GM04504 (cell line): ENCODE data around the gene DUSP16.
"Not testable (repeated sequence)": the region's sequence is repeated elsewhere in the genome, so short reads cannot be mapped to it uniquely, and the experiment has no call there.

Experiments used
- DNase-seq: peaks from one replicate; pipeline ENCODE4 v3.0.0-alpha.2; 2012; ENCODE audit warnings: low read depth

The DUSP16 gene

GRCh38 chr12:12546314-12546772 is 16.3 kb downstream of the DUSP16 start:
- DNase-seq: no peak

GRCh38 chr12:12543959-12544358 is 18.7 kb downstream of the DUSP16 start:
- DNase-seq: no peak

DNA sequence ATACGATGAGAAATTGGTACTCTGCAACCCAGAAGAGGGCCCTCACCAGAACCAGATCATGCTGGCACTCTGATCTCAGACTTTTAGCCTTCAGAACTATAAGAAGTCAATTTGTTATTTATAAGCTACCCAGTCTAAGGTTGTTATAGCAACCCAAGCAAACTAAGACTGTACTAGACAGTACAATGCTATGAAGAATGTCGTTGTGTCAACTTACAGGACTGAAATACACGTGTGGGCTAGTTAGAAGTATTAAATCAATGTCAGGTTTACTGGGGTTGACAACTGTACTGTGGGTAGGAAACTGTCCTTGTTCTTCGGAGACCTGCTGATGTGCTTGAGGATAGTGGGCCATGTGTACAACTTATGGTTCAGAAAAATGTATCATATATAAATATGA is 19.7 kb downstream of the DUSP16 start:
- DNase-seq: no peak

DNA sequence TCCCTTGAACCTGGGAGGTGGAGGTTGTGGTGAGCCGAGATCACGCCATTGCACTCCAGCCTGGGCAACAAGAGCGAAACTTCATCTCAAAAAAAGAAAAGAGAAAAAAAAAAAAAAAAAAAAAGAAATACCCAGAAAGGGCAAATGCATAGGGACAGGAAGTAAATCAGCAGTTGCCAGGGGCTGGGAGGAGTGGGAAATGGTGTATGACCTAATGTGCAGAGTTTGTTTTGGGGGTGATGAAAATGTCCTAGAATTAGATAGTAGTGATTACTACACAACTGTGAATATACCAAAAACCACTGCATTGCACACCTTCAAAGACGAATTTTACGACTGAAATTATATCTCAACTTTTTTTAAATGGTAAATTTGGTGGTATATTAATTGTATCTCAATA is 20.4 kb downstream of the DUSP16 start:
- no peak for DNase-seq

DNA sequence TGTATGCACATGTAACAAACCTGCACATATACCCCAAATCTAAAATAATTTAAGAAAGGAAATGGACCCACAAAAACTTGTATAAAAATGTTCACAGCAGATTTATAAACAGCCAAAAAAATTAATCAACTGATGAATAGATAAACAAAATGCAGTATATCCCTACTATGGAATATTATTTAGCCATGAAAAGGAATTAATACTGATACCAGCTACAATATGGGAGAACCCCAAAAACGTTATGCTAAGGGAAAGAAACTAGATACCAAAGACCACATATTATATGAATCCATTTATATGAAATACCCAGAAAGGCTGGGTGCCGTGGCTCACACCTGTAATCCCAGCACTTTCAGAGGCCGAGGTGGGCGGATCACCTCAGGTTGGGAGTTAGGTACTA is 20.9 kb downstream of the DUSP16 start:
- no peak for DNase-seq

DNA sequence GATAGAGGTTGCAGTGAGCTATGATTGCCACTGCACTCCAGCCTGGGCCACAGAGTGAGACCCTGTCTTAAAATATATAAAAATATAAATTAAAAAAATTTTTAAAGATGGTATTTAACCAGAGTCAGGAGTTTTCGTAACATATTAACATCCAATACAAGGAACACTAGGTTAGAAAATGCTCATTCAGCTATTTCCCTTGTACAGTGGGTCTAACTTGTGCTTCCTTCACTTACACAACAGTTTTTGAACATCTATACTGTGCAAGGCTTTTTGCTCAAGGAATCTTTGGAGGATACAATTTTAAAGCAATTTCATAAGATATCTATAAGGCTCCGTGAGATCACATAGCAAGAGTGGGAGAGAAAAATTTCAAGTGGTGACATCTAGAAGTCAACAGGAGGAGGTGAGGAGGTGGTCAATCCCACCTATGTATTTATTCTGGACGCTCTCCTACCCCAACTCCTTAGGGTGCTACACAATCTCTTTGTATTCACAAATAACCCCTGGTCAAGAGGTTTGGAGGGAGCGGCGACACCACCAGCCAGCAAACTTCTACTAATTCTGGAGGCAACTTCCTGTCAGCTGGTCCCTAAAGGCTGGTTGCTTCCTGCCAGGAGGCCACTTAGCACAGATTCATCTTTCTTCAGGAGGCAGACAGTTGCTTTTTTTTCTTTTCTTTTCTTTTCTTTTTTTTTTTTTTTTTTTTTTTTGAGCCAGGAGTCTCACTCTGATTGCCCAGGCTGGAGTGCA is 22.2 kb downstream of the DUSP16 start:
- DNase-seq: no peak

DNA sequence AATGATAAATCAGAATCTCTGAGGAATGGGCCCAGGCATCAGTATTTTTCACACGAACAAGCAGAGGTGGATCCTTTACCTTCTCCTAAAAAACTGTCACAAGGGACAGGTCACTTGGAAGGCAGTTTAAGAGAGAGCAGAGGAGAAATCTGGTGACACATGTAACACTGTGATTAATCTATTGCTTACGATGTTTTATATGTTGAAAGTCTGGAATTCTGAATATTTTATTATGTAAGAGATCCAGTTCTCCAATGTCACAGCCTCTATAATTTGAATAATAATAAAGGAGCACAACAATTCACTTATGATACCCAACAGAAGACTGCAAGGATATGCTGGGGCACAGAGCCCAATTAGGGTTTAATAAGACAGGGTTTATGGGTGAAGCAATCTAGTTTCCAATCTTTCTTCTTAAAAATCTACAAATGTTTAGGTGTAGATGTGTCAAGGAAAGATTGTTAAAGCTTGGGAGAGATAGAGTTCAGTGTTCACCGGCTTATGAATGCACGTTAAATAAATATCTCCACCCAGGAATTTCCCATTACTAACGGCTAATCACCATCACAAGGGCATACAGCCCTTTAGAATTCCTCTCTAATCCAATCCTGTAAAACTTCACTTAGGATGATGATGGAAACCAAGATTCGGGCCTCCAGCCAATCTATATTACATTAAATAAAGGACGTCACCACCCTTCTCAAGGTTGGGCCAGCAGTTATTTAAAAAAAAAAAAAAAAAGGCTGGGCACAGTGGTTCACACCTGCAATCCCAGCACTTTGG is 23.4 kb downstream of the DUSP16 start:
- no peak for DNase-seq

DNA sequence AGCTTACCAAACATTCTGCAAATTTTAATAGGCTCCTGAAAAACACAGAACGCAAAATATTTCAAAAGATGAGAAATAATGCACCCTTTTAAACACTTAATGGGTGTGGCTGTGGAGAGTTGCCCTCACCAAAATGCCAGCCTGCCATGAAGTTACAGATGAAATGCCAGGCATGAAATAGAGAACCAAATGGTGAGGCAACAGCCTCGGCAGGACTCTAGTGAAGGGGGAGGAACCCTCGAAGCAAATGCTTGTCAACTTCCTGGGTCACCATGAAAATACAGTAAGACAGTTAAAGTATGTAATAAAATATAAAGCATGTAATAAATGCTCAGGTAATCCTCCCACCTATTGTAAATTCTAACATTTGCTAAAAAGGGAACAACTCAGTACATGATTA is 24.1 kb downstream of the DUSP16 start:
- no peak for DNase-seq

DNA sequence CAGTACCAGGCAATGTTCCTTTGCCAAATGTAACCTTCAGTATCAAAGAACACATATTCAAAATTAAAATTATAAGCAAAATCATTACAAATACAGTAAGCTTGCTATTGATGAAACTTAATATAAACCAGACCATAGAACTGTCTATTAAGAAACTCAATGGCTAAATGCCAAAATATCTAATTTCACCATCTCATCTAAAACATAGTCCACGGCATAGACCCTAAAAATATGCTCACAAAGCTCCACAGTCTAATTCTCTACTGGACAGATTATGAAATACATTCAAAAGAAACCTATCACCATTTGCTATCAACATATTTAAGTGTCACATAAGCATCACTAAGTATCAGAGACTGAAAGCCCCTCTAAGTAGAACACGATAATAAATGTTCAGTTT is 25.2 kb downstream of the DUSP16 start:
- no peak for DNase-seq

DNA sequence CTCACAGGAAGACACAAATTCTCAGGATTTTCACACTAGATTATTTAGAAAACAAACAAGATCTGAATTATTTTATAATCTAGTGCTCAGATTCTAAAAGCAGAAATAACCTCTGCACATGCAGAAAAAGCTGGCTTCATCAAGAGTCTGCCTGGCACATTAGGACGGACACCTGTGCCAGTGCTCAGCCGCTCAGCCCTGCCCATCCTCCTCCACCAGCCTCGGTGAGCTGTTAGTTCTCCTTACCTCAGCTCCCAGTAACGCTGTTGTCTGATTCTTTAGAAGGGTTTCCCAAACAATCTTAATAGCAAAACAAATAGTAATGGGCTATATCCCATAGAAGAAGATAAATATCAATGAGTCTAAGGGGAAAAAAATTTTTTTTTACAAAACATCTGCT is 27.7 kb downstream of the DUSP16 start:
- DNase-seq: no peak

GRCh38 chr12:12534166-12534866 is 28.3 kb downstream of the DUSP16 start:
- DNase-seq: no peak

GRCh38 chr12:12533238-12533829 is 29.3 kb downstream of the DUSP16 start:
- DNase-seq: no peak

DNA sequence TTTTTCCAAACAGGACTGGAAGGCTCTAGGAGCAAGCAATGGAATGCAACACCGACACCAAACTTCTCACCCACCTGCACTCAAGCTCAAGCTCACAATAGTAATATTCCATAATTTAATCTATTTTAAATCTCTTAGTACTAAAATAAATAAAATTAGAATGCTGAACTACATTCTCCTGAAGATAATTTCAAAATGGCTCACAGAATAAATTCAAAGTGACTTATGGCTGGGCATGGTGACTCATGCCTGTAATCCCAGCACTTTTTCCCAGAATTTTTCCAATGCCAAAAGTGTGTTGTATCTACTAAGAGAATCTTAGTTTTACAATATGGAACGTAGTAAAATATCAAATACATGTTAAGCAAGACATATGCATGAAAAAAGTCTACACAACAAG is 31.5 kb downstream of the DUSP16 start:
- DNase-seq: no peak

- DNase-seq: no peak
Observed at GRCh38 chr12:12529783-12530421, 32.8 kb downstream of the DUSP16 start.

DNA sequence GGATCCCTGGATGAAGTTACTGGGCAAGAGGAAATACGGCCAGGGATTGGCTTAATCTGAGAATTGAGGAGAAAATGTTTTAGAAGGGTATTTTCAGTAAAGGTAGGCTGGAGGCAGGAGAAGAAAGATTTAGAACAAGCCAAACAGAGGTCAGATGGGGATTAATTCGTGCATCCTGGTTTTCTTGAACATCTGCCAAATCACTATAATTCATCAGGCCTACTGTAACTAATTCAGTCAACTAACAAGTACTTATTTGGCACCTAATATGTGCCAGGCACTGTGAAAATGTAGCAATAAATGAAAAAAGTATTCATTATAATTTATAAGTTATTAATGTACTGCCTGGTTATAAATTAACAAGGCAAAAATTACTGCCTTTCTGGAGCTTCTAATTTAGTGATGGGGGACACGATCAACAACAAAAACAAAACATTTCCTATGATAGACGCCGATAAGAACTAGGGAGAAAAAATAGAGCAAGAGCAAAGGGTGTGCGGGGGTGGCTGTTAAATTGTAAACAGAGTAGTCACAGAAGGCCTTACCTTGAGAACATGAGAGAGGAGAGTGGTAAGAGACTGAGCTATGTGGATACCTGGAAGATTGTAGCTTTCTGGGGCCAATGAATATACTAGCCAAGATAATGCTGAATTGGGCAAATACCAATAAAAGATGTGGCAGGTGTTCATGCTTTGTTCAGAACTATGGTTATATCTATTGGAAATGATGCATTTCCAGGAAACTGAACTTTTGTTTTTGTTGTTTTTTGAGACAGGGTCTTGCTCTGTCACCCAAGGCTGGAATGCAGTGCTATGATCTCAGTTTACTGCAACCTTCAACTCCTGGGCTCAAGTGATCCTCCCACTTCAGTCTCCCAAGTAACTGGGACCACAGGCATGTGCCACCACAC is 34.0 kb downstream of the DUSP16 start:
- DNase-seq: no peak

DNA sequence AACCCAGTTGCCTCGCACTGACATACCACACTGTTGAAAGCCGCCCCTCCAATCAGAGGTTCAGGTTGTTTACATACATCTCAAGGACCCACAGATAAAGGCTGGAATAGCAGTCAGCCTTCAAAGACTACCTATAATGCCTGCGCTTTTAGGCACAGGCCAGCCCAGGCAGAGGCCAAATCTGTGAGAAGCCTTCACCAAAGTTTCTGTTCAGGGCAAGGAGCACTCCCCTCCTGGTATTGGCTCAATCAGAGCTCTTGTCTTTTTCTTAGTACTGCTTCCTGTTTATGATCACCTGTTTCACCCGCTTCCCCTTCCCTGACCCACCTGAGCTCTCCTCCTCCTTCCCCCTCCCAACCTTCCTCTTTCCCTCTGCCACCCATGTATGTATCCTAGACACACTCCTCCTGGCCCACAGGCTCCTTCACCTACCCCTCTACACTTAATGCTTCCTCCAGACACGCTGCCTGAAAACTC is 34.8 kb downstream of the DUSP16 start:
- no peak for DNase-seq

DNA sequence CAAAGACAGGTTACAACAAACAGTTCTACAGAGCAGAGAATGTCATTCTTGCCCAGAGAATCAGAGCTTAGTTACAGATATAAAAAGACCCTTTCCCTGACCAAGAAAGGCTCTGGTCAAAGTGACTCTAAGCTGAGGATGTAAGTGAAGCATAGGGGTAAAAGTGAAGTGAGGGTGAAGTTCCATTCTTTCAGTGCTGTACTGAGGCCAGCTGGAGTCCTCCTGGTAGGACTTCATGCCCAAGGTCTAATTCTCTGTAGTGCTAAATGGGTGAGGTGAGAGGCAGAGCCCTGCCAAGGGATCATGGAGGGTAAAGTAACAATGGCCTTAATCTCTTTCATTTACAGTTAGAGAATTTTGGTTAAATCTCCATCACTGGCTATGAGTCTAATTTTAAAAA is 38.5 kb downstream of the DUSP16 start:
- no peak for DNase-seq

DNA sequence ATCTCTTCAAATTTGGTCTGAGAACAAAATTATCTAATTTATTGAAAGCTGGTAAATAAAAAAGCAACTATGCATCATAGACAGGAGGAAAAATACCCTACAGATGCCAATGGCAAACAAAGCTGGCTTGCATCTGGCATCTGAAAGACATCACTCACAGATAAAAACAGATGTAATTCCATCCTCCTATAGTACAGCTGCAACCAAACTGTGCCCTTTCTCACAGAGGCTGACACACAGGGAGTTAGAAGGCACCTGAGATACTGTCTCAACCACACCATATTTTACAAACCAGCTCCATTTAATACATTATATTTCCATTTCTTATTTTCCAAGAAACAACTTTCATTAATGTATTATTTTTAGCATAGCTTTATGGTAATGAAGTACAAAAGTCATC is 39.4 kb downstream of the DUSP16 start:
- DNase-seq: no peak

- DNase-seq: not testable (repeated sequence)
Observed at GRCh38 chr12:12522657-12523056, 40.0 kb downstream of the DUSP16 start.

GRCh38 chr12:12521888-12522287 is 40.8 kb downstream of the DUSP16 start:
- DNase-seq: no peak

- no peak for DNase-seq
Observed at GRCh38 chr12:12521044-12521485, 41.6 kb downstream of the DUSP16 start.
